ENCODE measurements around the gene PACRG. TPM values are rescaled to one million over a fixed set of nuclear protein-coding genes. Genes with fewer than 3 reads are reported as not detected.

PACRG gene
- total and polyA plus RNA-seq, 8 donors: 1.8 to 28.6 (median 3.2) TPM; not detected in 2

GRCh38 chr6:163199371-163199770 is 471.6 kb downstream of the PACRG start:
- WGBS, 5 donors: 86 to 92% (median 89%) methylated on average over 4 of the region's 4 CpGs
- Histone ChIP-seq H3K27me3 (no peaks in the 10 kb centered on the region), H3K27ac (no peak overlapping the region), H3K9me3 (no peaks in the 10 kb centered on the region), H3K4me1 (no peaks in the 10 kb centered on the region), H3K36me3 (no peaks in the 10 kb centered on the region), H3K4me3 (no peak overlapping the region)
- intact Hi-C loops (cut with DNase I; ENCODE audit: low total_unique reads): no loop called here
- DNase-seq: no peak
- TF ChIP-seq POLR2A (IDR thresholded peaks at IDR 0.05) (no peak), CTCF (IDR thresholded peaks at IDR 0.05) (no peak), EP300 (IDR thresholded peaks at IDR 0.05) (no peak), POLR2AphosphoS5 (IDR thresholded peaks at IDR 0.05) (no peak)

DNA sequence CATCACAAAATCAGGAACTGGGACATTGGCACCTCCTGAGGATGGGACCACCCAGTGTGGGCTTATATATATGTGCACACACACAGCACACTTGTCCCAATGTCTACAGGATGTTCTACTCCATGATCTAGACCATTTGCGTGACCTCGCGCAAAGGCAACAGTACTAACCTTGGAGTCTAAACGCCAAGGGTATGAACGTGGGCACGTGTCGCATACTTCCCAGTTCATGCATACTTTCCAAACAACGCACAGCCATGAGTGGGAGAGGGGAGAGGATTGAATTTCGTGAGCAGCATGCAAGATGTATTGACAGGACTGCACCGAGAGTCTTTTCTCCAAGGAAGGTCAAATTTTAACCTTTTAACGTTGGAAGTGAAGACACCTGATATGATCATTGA is 472.5 kb downstream of the PACRG start:
- Histone ChIP-seq H3K4me3 (no peak overlapping the region), H3K9me3 (no peaks in the 10 kb centered on the region), H3K36me3 (no peaks in the 10 kb centered on the region), H3K4me1 (no peaks in the 10 kb centered on the region), H3K27ac (no peak overlapping the region), H3K27me3 (no peaks in the 10 kb centered on the region)
- intact Hi-C loops (cut with DNase I; ENCODE audit: low total_unique reads): no loop called here
- no peak for TF ChIP-seq POLR2A (IDR thresholded peaks at IDR 0.05)
- TF ChIP-seq CTCF (IDR thresholded peaks at IDR 0.05): no peak
- no peak for TF ChIP-seq EP300 (IDR thresholded peaks at IDR 0.05)
- TF ChIP-seq POLR2AphosphoS5 (IDR thresholded peaks at IDR 0.05): no peak
- DNase-seq: no peak
- WGBS, 5 donors: 83 to 91% (median 86%) methylated on average over 11 of the region's 11 CpGs

GRCh38 chr6:163200694-163201093 is 472.9 kb downstream of the PACRG start:
- no peak for TF ChIP-seq CTCF (IDR thresholded peaks at IDR 0.05)
- no peak for TF ChIP-seq POLR2A (IDR thresholded peaks at IDR 0.05)
- no peak for TF ChIP-seq POLR2AphosphoS5 (IDR thresholded peaks at IDR 0.05)
- no peak for TF ChIP-seq EP300 (IDR thresholded peaks at IDR 0.05)
- H3K4me3 ChIP-seq: no peak overlapping the region
- DNase-seq: no peak
- H3K27me3 ChIP-seq: no peaks in the 10 kb centered on the region
- H3K9me3 ChIP-seq: no peaks in the 10 kb centered on the region
- WGBS, 5 donors: 85 to 90% (median 89%) methylated on average over 8 of the region's 8 CpGs
- H3K36me3 ChIP-seq: no peaks in the 10 kb centered on the region
- no peaks in the 10 kb centered on the region for H3K4me1 ChIP-seq
- H3K27ac ChIP-seq: no peak overlapping the region
- intact Hi-C loops (cut with DNase I; ENCODE audit: low total_unique reads): no loop called here

DNA sequence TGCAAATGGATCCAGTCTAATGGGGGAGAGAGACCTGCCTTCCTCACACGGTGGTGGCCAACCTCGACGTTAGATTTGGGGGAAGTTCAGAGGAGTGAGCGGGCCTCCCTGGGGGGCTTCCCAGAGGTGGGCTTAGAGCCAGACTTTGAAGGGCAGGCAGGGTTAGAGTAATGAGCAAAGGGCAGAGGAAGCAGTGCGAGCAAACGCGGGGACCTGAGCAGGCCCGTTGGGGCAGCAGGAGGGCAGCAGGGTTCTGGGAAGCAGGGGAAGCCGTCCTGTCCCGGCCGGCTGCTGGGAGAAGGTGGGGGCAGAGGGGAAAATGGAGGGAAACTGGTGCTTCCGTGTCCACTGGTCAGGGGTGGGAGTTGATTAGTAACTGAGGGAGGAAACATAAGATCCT is 474.1 kb downstream of the PACRG start:
- peaks cover 0 to 5% (median 0%) of the 10 kb centered on the region in 4 donors for H3K9me3 ChIP-seq
- H3K27ac ChIP-seq: no peak overlapping the region
- no peaks in the 10 kb centered on the region for H3K4me1 ChIP-seq
- no peaks in the 10 kb centered on the region for H3K36me3 ChIP-seq
- no peaks in the 10 kb centered on the region for H3K27me3 ChIP-seq
- TF ChIP-seq POLR2AphosphoS5 (IDR thresholded peaks at IDR 0.05) (no peak), EP300 (IDR thresholded peaks at IDR 0.05) (no peak), POLR2A (IDR thresholded peaks at IDR 0.05) (no peak), CTCF (IDR thresholded peaks at IDR 0.05) (no peak)
- no peak for DNase-seq
- intact Hi-C loops (cut with DNase I; ENCODE audit: low total_unique reads): no loop called here
- 75 to 92% (median 81%) methylated on average over 12 of the region's 12 CpGs for WGBS, 5 donors
- H3K4me3 ChIP-seq: no peak overlapping the region

Data from stomach (tissue), 9 donors.